NOMO-1 (cell line): ENCODE data around the gene PODXL2.
"Not testable (repeated sequence)": the region's sequence is repeated elsewhere in the genome, so short reads cannot be mapped to it uniquely, and the experiment has no call there.

Experiments
- DNase-seq, 2 experiments: peaks; one replicate each; lab custom pipeline; 2025; ENCODE audit not compliant: unreplicated experiment in 2 of 2; lab: John Stamatoyannopoulos, UW

Gene PODXL2

GRCh38 chr3:127688416-127689265 is 59.7 kb downstream of the PODXL2 start:
- DNase-seq = no peak

- DNase-seq = no peak
These were observed 60.4 kb downstream of the PODXL2 start for GRCh38 chr3:127689266-127689860.

GRCh38 chr3:127690106-127690505 is 61.1 kb downstream of the PODXL2 start:
- no peak for DNase-seq

- peak in 1 of 2 experiments; percentile 4 for DNase-seq
These were observed 62.0 kb downstream of the PODXL2 start for GRCh38 chr3:127690823-127691452.

GRCh38 chr3:127691489-127691888 is 62.5 kb downstream of the PODXL2 start:
- no peak for DNase-seq

GRCh38 chr3:127691974-127692373 is 63.0 kb downstream of the PODXL2 start:
- DNase-seq = no peak

GRCh38 chr3:127692501-127693335 is 63.7 kb downstream of the PODXL2 start:
- DNase-seq = no peak

GRCh38 chr3:127693336-127693843 is 64.4 kb downstream of the PODXL2 start:
- DNase-seq = no peak

GRCh38 chr3:127694467-127695215 is 65.7 kb downstream of the PODXL2 start:
- peak in 1 of 2 experiments; percentile 19 for DNase-seq

GRCh38 chr3:127697551-127698240 is 68.7 kb downstream of the PODXL2 start:
- peak; percentile 64 to 84 for DNase-seq

- no peak for DNase-seq
These were observed 69.3 kb downstream of the PODXL2 start for GRCh38 chr3:127698286-127698685.

- no peak for DNase-seq
These were observed 69.9 kb downstream of the PODXL2 start for GRCh38 chr3:127698691-127699415.

- no peak for DNase-seq
These were observed 70.7 kb downstream of the PODXL2 start for GRCh38 chr3:127699416-127700300.

- no peak for DNase-seq
These were observed 71.4 kb downstream of the PODXL2 start for GRCh38 chr3:127700406-127700805.

GRCh38 chr3:127701280-127701911 is 72.4 kb downstream of the PODXL2 start:
- no peak for DNase-seq

GRCh38 chr3:127702151-127702578 is 73.2 kb downstream of the PODXL2 start:
- no peak for DNase-seq

- DNase-seq = not testable (repeated sequence)
These were observed 75.9 kb downstream of the PODXL2 start for GRCh38 chr3:127704840-127705239.
